GM06990 (cell line): Measurements from ENCODE around the gene MEGF6.

Source experiments
- DNase-seq: peaks from one replicate; pipeline ENCODE4 v3.0.0-alpha.2; 2011; ENCODE audit not compliant: insufficient read length; ENCODE audit errors: extremely low read depth
- H3K27me3 ChIP-seq: replicated peaks from 2 replicates; pipeline ENCODE4 v1.6.0; 2011; ENCODE audit warnings: low read length; ENCODE audit not compliant: control insufficient read depth, insufficient read depth
- H3K36me3 ChIP-seq: 2 replicates; pipeline ENCODE4 v1.5.1; 2011; ENCODE audit warnings: low read length; ENCODE audit not compliant: control insufficient read depth, insufficient read depth
- H3K4me3 ChIP-seq: replicated peaks from 2 replicates; pipeline ENCODE4 v1.5.1; 2011; ENCODE audit warnings: low read depth, mild to moderate bottlenecking, control low read depth, low read length
- CTCF ChIP-seq: IDR thresholded peaks from 2 replicates; pipeline ENCODE4 v1.5.1; 2011; ENCODE audit warnings: low read length, control low read depth, mild to moderate bottlenecking, inconsistent platforms; ENCODE audit not compliant: insufficient read depth, poor library complexity, severe bottlenecking

MEGF6 gene

DNA sequence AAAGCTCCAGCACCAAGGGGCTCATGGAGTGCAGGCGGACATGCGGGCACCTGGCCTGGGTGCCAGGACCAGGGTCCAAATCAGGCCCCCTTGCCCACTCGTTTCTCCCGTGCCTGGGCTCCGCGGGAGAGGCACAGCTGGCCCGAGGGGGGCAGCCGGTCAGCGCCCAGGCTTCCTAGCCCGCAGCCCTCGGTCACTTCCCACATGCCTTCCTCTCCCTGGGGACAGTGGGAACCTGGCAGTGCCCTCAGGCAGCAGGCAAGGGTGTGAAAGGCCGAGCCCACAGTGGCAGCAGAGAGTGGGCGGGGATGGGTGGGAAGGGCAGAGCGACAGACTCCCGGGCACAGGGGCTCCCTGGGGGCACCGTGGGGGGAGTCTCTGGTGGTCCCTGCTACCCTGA, 69.8 kb downstream of the MEGF6 start:
- no peak for DNase-seq
- Histone ChIP-seq H3K4me3 (no peak overlapping the region), H3K36me3 (no peaks in the 10 kb centered on the region), H3K27me3 (no peaks in the 10 kb centered on the region; the same call in 1 of the 2 replicates)
- TF ChIP-seq CTCF, result no peak

DNA sequence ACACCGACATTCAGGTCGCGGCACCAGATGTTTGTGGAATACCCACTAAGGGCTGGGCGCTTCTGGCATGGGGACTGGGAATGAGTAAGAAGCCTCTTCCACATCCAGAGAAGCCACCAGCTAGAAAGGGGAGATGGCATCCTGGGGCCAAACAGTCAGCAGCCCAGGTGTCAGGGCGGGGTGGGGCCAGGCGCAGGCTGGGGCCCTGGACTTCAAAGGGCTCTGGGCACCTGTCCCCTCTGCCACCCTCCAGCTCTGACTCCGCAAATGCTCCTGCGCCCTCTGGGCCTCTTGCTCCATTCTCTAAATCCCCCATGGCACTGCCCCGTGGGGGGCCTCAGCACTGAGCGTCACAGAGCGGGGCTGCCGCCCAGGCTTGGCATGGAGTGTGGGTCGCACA, 70.4 kb downstream of the MEGF6 start:
- Histone ChIP-seq H3K36me3 (no peaks in the 10 kb centered on the region), H3K27me3 (no peaks in the 10 kb centered on the region; the same call in 1 of the 2 replicates), H3K4me3 (no peak overlapping the region)
- no peak for TF ChIP-seq CTCF
- DNase-seq, result no peak

DNA sequence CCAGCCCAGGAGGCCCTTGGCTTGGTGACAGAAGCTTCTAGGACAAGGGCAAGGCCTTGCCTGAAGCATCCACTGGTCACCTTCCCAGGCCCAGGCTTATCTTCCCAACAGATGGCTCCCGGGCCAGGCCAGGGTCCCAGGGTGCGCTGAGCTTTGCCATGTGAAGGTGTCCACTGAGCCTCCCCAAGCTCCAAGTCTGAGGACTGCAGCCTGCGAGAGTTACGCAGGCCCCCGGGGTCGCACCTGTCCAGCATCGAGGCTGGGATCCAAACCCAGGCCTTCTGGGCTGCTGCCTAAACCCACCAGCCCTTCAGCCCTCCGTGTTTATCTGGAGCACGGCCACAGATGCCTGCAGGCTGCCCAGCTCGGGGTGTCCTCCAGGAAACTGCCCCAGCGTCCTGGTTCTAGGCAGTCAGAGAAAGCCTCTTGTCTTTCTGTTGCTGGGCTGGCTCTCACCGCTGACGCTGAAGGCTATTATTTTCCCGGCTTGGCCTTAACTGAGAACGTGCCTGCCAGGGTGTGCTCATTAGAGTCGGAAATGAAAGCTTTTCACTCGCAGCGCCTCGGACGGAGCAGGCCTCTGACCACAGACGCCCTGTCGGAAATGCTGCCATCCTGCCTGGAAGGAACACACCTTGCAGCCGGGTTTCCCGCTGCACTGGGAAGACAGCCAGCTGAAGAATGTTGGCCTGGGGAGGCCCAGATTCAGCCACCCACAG, 71.4 kb downstream of the MEGF6 start:
- DNase-seq, result no peak
- H3K36me3 ChIP-seq, result no peaks in the 10 kb centered on the region
- no peak for TF ChIP-seq CTCF
- H3K27me3 ChIP-seq, result no peaks in the 10 kb centered on the region; the same call in 1 of the 2 replicates
- no peak overlapping the region for H3K4me3 ChIP-seq

DNA sequence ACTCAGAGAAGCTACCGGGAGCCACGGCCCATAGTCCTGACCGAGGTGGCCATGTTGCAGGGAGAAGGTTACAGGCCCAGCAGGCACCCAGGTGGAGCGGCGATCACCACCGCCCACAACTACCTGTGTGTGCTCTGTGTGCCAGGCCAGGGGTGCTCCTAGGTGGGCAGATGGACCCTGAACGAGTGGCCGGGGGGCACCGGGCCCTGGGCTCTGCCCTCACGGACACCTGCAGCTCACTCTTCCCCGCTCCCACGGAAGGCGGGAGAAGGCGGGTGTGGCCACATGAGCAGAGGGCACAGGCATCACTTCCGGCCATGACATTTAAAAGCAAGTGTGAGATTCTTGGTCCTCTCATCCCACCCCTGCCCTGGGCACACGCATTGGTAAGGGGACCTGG, 73.9 kb downstream of the MEGF6 start:
- no peak overlapping the region for H3K4me3 ChIP-seq
- H3K36me3 ChIP-seq, result no peaks in the 10 kb centered on the region
- no peaks in the 10 kb centered on the region; the same call in 1 of the 2 replicates for H3K27me3 ChIP-seq
- no peak for TF ChIP-seq CTCF
- no peak for DNase-seq

- DNase-seq, result no peak
- H3K27me3 ChIP-seq, result no peaks in the 10 kb centered on the region; the same call in 1 of the 2 replicates
- no peak overlapping the region for H3K4me3 ChIP-seq
- TF ChIP-seq CTCF, result no peak
- H3K36me3 ChIP-seq, result no peaks in the 10 kb centered on the region
Measured at GRCh38 chr1:3536420-3537195, 74.7 kb downstream of the MEGF6 start.
